NK-92 treated with Interleukin-12 subunit alpha and Interleukin-12 subunit beta, amount 100 ng/mL, for 24 hours (cell line): ENCODE data around the gene CEBPG.

Source experiments
- DNase-seq: peaks from one replicate; lab custom pipeline; 2025; lab: John Stamatoyannopoulos, UW

Gene CEBPG

DNA sequence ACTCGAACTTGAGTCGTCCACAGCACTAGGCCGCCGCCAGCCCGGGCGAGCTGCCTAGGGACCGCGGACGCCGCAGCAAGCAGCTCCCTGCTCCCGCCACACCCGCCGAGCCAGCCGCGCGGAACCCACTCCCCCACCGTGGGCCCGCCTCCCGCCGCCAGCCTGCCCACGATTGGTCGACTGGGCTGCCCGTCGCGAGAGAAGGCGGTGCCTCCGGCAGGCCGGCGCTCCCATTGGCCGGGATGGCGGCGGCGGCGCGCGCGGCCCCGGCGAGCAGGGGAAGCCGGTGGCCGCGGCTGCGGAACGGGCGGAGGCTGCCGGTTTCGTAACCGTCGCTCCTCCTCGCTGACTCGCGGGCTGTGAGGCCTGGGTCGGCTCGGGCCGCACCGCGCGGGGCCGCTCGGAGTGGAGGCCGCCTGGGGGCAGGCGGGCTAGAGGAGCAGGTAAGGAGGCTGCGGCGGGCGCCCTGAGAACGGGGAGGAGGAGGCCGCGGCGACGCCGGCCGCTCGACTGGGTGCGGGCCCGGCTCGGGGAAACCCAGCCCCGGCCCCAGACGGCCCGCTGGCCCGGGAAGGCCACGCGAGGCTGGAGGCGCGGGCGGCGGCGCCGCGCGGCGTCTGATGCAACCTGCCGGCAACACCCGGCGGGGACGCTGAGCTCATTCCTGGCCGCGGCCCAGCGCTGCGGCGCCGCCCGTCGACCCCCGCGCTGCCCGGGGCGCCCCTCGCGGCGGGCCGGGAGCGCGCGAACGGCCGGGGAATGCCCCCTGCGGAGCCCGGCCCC, at the start of gene CEBPG:
TSS of gene CEBPG (plus strand) at position 257 of the 783 bp plus-strand sequence. CDS start 5,531 bp downstream, outside the sequence.
- peak; percentile 87 for DNase-seq

DNA sequence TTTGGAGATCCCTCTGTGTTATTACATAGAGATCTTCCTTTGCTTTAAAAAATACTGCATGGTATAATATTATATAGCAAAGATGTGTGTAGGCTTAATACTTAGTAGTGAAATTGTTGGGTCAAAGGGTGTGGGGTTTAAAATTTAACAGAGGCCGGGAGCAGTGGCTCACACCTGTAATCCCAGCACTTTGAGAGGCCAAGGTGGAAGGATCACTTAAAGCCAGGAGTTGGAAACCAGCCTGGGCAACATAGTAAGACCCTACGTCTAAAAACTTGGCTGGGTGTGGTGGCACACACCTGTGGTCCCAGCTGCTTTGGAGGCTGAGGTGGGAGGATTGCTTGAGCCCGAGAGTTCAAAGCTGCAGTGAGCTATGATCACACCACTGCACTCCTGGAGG, 48.9 kb upstream of the CEBPG start:
- DNase-seq: no peak

GRCh38 chr19:33325920-33326319, 47.6 kb upstream of the CEBPG start:
- DNase-seq: no peak

DNA sequence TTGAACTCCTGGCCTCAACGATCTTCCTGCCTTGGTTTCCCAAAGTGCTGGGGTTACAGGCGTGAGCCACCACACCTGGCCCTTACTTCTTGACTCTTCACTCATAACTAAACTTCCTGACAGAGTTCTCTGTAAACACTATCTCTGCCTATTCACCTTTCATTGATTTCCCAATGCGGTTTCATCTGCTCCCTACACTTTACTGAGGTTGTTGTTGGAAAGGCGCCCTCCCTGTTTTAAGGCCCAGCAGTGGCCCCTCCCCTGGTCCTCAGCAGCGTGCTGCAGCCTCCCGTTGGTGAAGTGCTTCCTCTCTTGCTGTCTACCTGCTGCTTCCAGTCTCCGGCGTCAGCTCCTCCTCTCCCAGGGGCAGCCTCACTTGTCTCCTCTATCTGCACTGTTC, 44.4 kb upstream of the CEBPG start:
- no peak for DNase-seq

GRCh38 chr19:33329736-33330135, 43.8 kb upstream of the CEBPG start:
- DNase-seq: no peak

- DNase-seq: no peak
These were observed 41.3 kb upstream of the CEBPG start for GRCh38 chr19:33332248-33332647.

GRCh38 chr19:33333151-33333550, 40.4 kb upstream of the CEBPG start:
- no peak for DNase-seq

DNA sequence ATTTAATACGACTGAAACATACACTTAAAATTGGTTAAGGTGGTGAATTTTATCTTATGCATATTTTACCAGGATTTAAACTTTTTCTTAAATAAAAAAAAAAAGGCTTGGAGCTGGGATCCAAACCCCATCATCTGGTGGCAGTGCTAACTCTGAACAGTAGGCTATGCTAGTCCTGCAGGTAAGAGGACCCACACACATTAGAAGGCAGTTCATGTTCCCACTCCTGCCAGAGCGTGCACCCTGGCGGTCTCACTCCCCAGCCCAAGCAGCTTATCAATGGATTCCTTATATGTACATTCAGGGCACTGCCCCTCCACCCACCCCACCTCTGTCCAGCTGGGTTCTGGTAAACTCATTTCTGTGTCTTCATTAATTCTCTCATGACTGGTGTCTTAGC, 39.9 kb upstream of the CEBPG start:
- no peak for DNase-seq

- DNase-seq: no peak
These were observed 39.2 kb upstream of the CEBPG start for GRCh38 chr19:33334271-33334670.

GRCh38 chr19:33335446-33335845, 38.1 kb upstream of the CEBPG start:
- no peak for DNase-seq

- no peak for DNase-seq
These were observed 34.2 kb upstream of the CEBPG start for GRCh38 chr19:33339016-33339984.

DNA sequence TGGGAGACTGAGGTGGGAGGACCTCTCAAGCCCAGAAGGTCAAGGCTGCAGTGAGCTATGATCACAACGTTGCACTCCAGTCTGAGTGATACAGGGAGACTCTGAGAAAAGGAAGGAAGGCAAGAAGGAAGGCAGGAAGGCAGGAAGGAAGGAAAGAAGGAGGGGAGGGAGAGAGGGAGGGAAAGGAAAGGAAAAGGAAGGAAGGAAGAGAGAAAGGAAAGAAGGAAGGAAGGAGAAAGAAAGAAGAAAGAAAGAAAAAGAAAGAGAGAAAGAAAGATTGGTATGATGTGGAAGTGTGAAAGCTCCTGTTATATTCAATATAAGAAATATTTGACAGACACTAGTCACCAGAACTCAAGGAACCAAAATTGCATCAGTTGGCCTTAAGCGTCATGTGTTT, 32.5 kb upstream of the CEBPG start:
- DNase-seq: no peak

GRCh38 chr19:33343301-33343700, 30.2 kb upstream of the CEBPG start:
- DNase-seq: no peak

- no peak for DNase-seq
These were observed 29.5 kb upstream of the CEBPG start for GRCh38 chr19:33343859-33344572.

GRCh38 chr19:33344573-33344925, 29.0 kb upstream of the CEBPG start:
- no peak for DNase-seq

- no peak for DNase-seq
These were observed 28.3 kb upstream of the CEBPG start for GRCh38 chr19:33345163-33345562.

DNA sequence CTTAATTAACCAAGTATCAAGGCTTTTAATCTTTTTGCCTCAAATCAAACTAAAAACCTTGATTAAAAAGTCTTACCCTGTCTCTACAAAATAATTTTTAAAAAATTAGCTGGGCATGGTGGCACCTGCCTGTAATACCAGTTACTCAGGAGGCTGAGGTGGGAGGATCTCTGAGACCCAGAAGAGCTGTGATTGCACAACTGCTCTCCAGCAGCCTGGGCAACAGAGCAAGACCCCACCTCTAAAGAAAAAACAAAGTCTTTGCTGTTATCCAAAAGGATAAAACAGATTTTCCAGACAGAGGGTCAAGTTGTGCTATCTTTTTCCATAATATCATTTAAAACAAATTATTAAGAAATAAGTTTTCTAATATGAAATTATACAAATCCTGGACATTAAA, 26.8 kb upstream of the CEBPG start:
- no peak for DNase-seq

GRCh38 chr19:33347300-33347699, 26.2 kb upstream of the CEBPG start:
- DNase-seq: no peak

DNA sequence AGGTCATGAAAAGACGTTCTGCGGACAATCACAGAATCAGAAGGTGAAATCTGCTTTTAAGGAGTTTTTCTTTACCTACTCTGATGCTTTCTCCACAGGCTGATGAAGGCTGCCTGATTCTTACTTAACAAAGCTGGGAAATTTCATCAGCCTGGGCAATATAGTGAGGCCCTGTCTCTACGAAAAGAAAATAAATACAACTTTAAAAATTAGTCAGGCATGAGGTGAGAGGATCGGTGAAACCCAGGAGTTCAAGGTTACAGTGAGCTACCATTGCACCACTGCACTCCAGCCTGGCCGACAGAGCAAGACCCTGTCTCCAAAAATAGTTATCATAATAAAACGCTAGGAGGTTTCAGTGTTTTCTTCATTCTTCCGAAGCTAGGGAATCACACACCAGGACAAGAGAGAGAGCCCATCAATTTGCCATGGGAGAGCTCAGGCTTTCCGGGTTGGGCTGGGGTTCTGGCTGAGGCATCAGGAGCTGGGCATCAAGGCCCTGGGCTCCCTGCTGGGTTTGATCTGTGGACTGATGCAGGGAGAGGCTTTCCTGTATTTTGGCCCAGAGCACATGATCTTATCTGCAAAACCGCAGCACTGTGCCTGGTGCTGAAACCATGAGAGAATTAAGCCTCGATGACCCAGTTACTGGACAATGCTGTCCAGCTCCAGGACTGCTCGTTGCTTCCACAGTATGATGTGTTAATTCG, 25.1 kb upstream of the CEBPG start:
- DNase-seq: no peak

DNA sequence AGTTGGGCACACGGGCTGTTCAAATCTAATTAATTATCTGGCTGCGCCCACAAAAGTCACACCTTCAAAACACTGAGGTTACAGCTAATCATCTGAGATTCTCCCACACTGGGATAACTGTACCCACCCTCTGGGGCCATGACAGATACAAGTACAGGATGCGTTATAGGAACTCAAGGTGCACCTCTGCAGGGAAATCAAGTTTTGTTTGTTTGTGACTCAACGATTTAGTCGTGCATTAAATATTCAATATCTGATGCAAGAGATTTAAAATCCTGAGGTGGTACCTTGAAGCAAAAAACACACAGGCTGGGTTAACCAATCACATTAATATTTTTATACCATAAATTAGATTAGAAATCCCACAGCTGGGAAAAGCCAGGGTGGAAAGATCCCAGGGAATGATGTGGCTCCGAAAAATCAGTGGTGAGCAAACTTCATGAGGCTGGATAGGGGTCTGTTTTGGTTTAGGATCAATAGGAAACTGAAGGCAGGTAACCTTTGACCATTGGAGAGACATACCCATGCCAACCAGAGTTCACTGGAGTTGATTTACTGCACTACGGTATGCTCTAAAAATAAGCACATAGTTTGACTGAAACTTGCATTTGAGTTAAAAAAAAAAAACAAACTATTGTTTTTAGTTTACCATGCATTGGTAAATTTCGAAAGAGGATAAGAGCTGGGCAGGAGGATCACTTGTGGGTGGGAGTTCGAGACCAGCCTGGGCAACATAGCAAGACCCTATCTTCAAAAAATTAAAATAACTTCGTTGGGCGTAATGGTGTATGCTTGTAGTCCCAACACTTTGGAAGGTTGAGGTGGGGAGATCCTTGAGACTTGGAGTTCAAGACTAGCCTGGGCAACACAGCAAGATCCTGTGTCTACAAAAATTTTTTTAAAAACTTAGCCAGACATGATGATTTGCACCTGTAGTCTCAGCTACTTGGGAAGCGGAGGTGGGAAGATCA, 23.9 kb upstream of the CEBPG start:
- no peak for DNase-seq
